ENCODE results near the gene C12orf57. TPM values are rescaled to one million over a fixed set of nuclear protein-coding genes. Genes with fewer than 3 reads are reported as not detected.

The C12orf57 gene
- total and polyA plus RNA-seq, 2 experiments from 2014 or later = 208 to 260 TPM

- Histone ChIP-seq H3K27me3 (no peaks in the 10 kb centered on the region), H3K9me3 (ENCODE audit: low read depth) (no peaks in the 10 kb centered on the region), H3K4me1 (ENCODE audit: low read depth) (peaks cover 9% of the 10 kb centered on the region), H3K36me3 (peaks cover 25% of the 10 kb centered on the region), H3K27ac (no peak overlapping the region), H3K4me3 (no peak overlapping the region)
- no peak for TF ChIP-seq CTCF (IDR thresholded peaks at IDR 0.05; ENCODE audit: low read depth, low read length)
- DNase-seq (ENCODE audit: low read depth in 1 of 2, low spot score in 1 of 2) = no peak
These were observed 30.4 kb downstream of the C12orf57 start for GRCh38 chr12:6974180-6974579.

DNA sequence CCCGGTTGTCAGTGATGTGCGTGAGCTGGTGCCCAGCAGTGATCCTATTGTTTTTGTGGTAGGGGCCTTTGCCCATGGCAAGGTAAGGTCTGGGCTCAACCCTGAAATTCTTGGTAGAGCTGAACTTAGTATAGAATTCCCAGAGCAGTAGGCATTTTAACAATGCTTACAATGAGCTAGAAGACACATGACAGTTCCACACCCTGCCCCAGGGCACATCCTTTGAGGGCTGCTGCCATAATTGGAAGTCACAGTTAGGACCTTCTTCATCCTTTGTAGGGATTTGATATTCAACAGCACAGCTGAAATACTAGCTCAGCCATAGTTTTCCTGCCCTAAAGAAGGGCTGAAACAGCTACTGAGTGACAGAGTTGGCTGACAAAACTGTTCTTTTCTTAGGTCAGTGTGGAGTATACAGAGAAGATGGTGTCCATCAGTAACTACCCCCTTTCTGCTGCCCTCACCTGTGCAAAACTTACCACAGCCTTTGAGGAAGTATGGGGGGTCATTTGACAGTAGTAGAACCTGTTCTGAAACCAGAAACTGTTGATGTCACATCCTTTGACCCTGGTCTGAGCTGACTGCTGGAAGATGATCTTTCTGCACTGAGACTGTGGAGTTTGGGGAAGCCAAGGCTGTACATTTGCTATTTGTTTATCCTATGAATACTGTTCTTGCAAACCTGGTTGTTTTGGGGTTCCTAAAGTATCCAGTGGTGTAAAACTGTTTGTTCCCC is 31.6 kb downstream of the C12orf57 start:
- no peak for TF ChIP-seq CTCF (IDR thresholded peaks at IDR 0.05; ENCODE audit: low read depth, low read length)
- H3K36me3 ChIP-seq = peaks cover 26% of the 10 kb centered on the region

DNA sequence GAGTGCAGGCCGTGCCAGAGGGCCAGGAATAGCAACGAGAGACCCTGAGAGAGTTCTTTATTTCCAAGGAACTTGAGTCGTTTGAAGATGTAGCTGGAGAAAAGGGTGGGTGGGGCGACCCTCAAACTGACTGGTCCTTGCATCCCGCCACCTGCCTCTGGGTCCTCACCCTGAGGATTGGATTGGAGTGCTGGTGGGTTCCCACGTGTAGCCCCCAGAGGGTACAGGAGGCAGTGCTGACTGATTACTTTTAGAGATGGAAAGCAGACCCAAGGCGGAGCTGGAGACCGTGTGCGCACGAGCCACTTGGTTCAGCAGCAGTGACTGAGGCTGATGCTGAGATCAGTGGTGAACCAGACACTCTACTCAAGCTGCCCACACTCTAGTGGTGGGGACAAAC is 33.8 kb downstream of the C12orf57 start:
- no peak overlapping the region for H3K27ac ChIP-seq
- TF ChIP-seq CTCF (IDR thresholded peaks at IDR 0.05; ENCODE audit: low read depth, low read length) = no peak
- no peaks in the 10 kb centered on the region for H3K27me3 ChIP-seq
- H3K4me3 ChIP-seq = no peak overlapping the region
- DNase-seq (ENCODE audit: low read depth in 1 of 2, low spot score in 1 of 2) = no peak
- no peaks in the 10 kb centered on the region for H3K9me3 ChIP-seq (ENCODE audit: low read depth)
- peaks cover 35% of the 10 kb centered on the region for H3K36me3 ChIP-seq
- no peaks in the 10 kb centered on the region for H3K4me1 ChIP-seq (ENCODE audit: low read depth)

More for the DNA sequence above, 31.6 kb downstream of the C12orf57 start:
- DNase-seq (ENCODE audit: low read depth in 1 of 2, low spot score in 1 of 2) = no peak
- Histone ChIP-seq H3K4me3 (no peak overlapping the region), H3K27me3 (no peaks in the 10 kb centered on the region), H3K4me1 (ENCODE audit: low read depth) (peaks cover 6% of the 10 kb centered on the region), H3K27ac (no peak overlapping the region), H3K9me3 (ENCODE audit: low read depth) (no peaks in the 10 kb centered on the region)

- no peaks in the 10 kb centered on the region for H3K9me3 ChIP-seq (ENCODE audit: low read depth)
- peak overlapping the region; percentile 76 for H3K27ac ChIP-seq
- no peaks in the 10 kb centered on the region for H3K27me3 ChIP-seq
- no peak for TF ChIP-seq CTCF (IDR thresholded peaks at IDR 0.05; ENCODE audit: low read depth, low read length)
- no peak overlapping the region for H3K4me3 ChIP-seq
- no peak for DNase-seq (ENCODE audit: low read depth in 1 of 2, low spot score in 1 of 2)
- H3K4me1 ChIP-seq (ENCODE audit: low read depth) = no peaks in the 10 kb centered on the region
- peaks cover 35% of the 10 kb centered on the region for H3K36me3 ChIP-seq
These were observed 34.4 kb downstream of the C12orf57 start for GRCh38 chr12:6978188-6978587.

DNA sequence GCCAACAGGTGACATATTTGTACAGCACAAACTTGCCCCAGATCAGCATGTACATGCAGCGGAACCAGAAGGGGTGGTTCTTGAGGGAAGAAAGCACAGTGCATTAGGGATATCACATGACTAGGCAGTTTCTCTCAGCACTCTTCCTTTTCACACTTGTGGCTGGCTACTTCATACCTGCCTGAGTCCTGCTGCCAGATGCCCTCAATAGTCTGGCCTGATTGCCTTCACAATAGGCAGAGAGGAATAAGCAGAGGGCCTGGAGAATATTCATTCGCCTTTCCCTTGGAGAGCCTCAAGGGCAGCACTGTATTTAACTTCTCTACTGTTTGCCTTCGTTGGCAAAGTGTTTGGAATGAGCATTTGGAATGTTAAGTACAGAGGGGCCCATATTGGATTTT is 34.8 kb downstream of the C12orf57 start:
- no peak for TF ChIP-seq CTCF (IDR thresholded peaks at IDR 0.05; ENCODE audit: low read depth, low read length)
- no peaks in the 10 kb centered on the region for H3K9me3 ChIP-seq (ENCODE audit: low read depth)

More for the DNA sequence above, 34.8 kb downstream of the C12orf57 start:
- H3K27ac ChIP-seq = peak overlapping the region; percentile 76
- H3K4me3 ChIP-seq = no peak overlapping the region
- H3K36me3 ChIP-seq = peaks cover 37% of the 10 kb centered on the region
- H3K4me1 ChIP-seq (ENCODE audit: low read depth) = no peaks in the 10 kb centered on the region
- no peak for DNase-seq (ENCODE audit: low read depth in 1 of 2, low spot score in 1 of 2)
- H3K27me3 ChIP-seq = no peaks in the 10 kb centered on the region
